OCI-LY1 (cell line): ENCODE data around the gene DNAJC25.

ENCODE experiments used
- H2AFZ ChIP-seq: fragments of 200-600 bp; sonication (generic), shearing (Covaris generic); 2 replicates; pipeline ENCODE4 v1.6.0; 2014; ENCODE audit warnings: antibody characterized with exemption, mild to moderate bottlenecking, low read length
- H3F3A ChIP-seq: fragments of 200-600 bp; sonication (generic), shearing (Covaris generic); 2 replicates; pipeline ENCODE4 v1.6.0; 2014; ENCODE audit warnings: mild to moderate bottlenecking, antibody characterized with exemption, low read length, moderate library complexity; ENCODE audit not compliant: insufficient read depth
- H3K27ac ChIP-seq: fragments of 200-600 bp; sonication (generic); 2 replicates; pipeline ENCODE4 v1.5.1; 2014; ENCODE audit warnings: low read length, mixed run types, mild to moderate bottlenecking, low read depth; ENCODE audit not compliant: poor library complexity, severe bottlenecking
- H3K27me3 ChIP-seq: fragments of 200-600 bp; sonication (generic); 2 replicates; pipeline ENCODE4 v1.6.0; 2014; ENCODE audit warnings: antibody characterized with exemption, mild to moderate bottlenecking, low read length, moderate library complexity; ENCODE audit not compliant: insufficient read depth
- H3K36me3 ChIP-seq: fragments of 200-600 bp; sonication (generic); 2 replicates; pipeline ENCODE4 v1.6.1; 2014; ENCODE audit warnings: mild to moderate bottlenecking, antibody characterized with exemption, low read length, moderate library complexity, mixed read lengths; ENCODE audit not compliant: insufficient read depth
- H3K4me1 ChIP-seq: fragments of 200-600 bp; sonication (generic); 2 replicates; pipeline ENCODE4 v1.5.1; 2014; ENCODE audit warnings: mild to moderate bottlenecking, low read length, moderate library complexity; ENCODE audit not compliant: insufficient read depth, severe bottlenecking
- H3K4me2 ChIP-seq: fragments of 200-600 bp; sonication (generic), shearing (Covaris generic); 2 replicates; pipeline ENCODE4 v1.6.1; 2014; ENCODE audit warnings: low read length
- H3K4me3 ChIP-seq: fragments of 200-600 bp; sonication (generic); 2 replicates; pipeline ENCODE4 v1.5.1; 2014; ENCODE audit warnings: low read length, low read depth, mild to moderate bottlenecking, mixed read lengths; ENCODE audit not compliant: poor library complexity, severe bottlenecking
- H3K79me2 ChIP-seq: fragments of 200-600 bp; shearing (Covaris generic); 2 replicates; pipeline ENCODE4 v1.6.1; 2016; ENCODE audit warnings: mixed run types, low read length, mixed read lengths; ENCODE audit not compliant: insufficient read depth
- H3K9ac ChIP-seq: fragments of 200-600 bp; sonication (generic), shearing (Covaris generic); 2 replicates; pipeline ENCODE4 v1.6.1; 2014; ENCODE audit warnings: mild to moderate bottlenecking, low read length, mixed read lengths
- H3K9me2 ChIP-seq: fragments of 200-600 bp; sonication (generic), shearing (Covaris generic); 2 replicates; pipeline ENCODE4 v1.6.1; 2014; ENCODE audit warnings: low read depth, mild to moderate bottlenecking, low read length, mixed read lengths
- H3K9me3 ChIP-seq: fragments of 200-600 bp; shearing (Covaris generic); 2 replicates; pipeline ENCODE4 v1.6.1; 2014; ENCODE audit warnings: low read length, mixed read lengths
- H4K20me1 ChIP-seq: fragments of 200-600 bp; sonication (generic), shearing (Covaris generic); 2 replicates; pipeline ENCODE4 v1.6.0; 2016; ENCODE audit warnings: mild to moderate bottlenecking, low read length; ENCODE audit not compliant: insufficient read depth
- CTCF ChIP-seq: fragments of 200-600 bp; sonication (generic), shearing (Covaris generic); IDR thresholded peaks from 2 replicates; pipeline ENCODE4 v1.5.1; 2017; ENCODE audit warnings: mild to moderate bottlenecking, antibody characterized with exemption, low read length, moderate library complexity, mixed read lengths
- EZH2 ChIP-seq: fragments of 200-600 bp; sonication (generic), shearing (Covaris generic); IDR thresholded peaks from 2 replicates; pipeline ENCODE4 v1.8.0; 2017; ENCODE audit warnings: borderline replicate concordance, mixed run types, mild to moderate bottlenecking, antibody characterized with exemption, low read length, moderate library complexity, mixed read lengths

DNAJC25 gene

GRCh38 chr9:111603041-111603440 lies 28.1 kb upstream of the DNAJC25 start:
- no peak for TF ChIP-seq EZH2
- no peak for TF ChIP-seq CTCF
- no peak overlapping the region for H3K27ac ChIP-seq
- H3K79me2 ChIP-seq: no peaks in the 10 kb centered on the region
- H3K4me1 ChIP-seq: peaks cover 16% of the 10 kb centered on the region
- H3K9me2 ChIP-seq: no peaks in the 10 kb centered on the region
- no peaks in the 10 kb centered on the region for H3K9me3 ChIP-seq
- no peak overlapping the region for H3K4me2 ChIP-seq
- 0 out of 2 replicates have a peak, but pooled peaks cover 8% of the 10 kb centered on the region for H3K27me3 ChIP-seq
- no peaks in the 10 kb centered on the region for H4K20me1 ChIP-seq
- H3K4me3 ChIP-seq: no peak overlapping the region
- H3F3A ChIP-seq: no peaks in the 10 kb centered on the region
- no peak overlapping the region for H3K9ac ChIP-seq
- H2AFZ ChIP-seq: no peak overlapping the region
- no peaks in the 10 kb centered on the region for H3K36me3 ChIP-seq

GRCh38 chr9:111604054-111604615 lies 27.0 kb upstream of the DNAJC25 start:
- H4K20me1 ChIP-seq: no peaks in the 10 kb centered on the region
- no peak overlapping the region for H3K9ac ChIP-seq
- no peaks in the 10 kb centered on the region for H3K9me2 ChIP-seq
- no peak overlapping the region for H3K27ac ChIP-seq
- TF ChIP-seq CTCF (no peak), EZH2 (no peak)
- H3K36me3 ChIP-seq: no peaks in the 10 kb centered on the region
- H3K79me2 ChIP-seq: no peaks in the 10 kb centered on the region
- H3F3A ChIP-seq: no peaks in the 10 kb centered on the region
- no peaks in the 10 kb centered on the region for H3K9me3 ChIP-seq
- peaks cover 7% of the 10 kb centered on the region for H3K4me1 ChIP-seq
- no peak overlapping the region for H3K4me3 ChIP-seq
- no peak overlapping the region for H2AFZ ChIP-seq
- no peak overlapping the region for H3K4me2 ChIP-seq
- peaks cover 8% of the 10 kb centered on the region; the same call in 1 of the 2 replicates for H3K27me3 ChIP-seq

GRCh38 chr9:111605041-111605559 lies 26.0 kb upstream of the DNAJC25 start:
- no peaks in the 10 kb centered on the region for H3K36me3 ChIP-seq
- no peaks in the 10 kb centered on the region for H3K9me2 ChIP-seq
- H3F3A ChIP-seq: no peaks in the 10 kb centered on the region
- no peaks in the 10 kb centered on the region for H4K20me1 ChIP-seq
- no peak overlapping the region for H3K4me2 ChIP-seq
- H3K79me2 ChIP-seq: no peaks in the 10 kb centered on the region
- no peak for TF ChIP-seq CTCF
- TF ChIP-seq EZH2: no peak
- no peaks in the 10 kb centered on the region for H3K4me1 ChIP-seq
- H3K9me3 ChIP-seq: no peaks in the 10 kb centered on the region
- no peak overlapping the region for H3K9ac ChIP-seq
- H3K4me3 ChIP-seq: no peak overlapping the region
- H3K27ac ChIP-seq: no peak overlapping the region
- H3K27me3 ChIP-seq: peaks cover 8% of the 10 kb centered on the region; the same call in 1 of the 2 replicates
- no peak overlapping the region for H2AFZ ChIP-seq
